Esophagus muscularis mucosa (tissue), 3 donors: ENCODE data around the gene PLCL1.

ENCODE experiments used
- CTCF ChIP-seq, 3 experiments: fragments of 200-600 bp in 2 of 3; fragments of 450-650 bp in 1 of 3; sonication (generic) in 2 of 3; IDR thresholded peaks; one replicate each; pipeline ENCODE4 v1.5.1; 2017 to 2019; ENCODE audit warnings: antibody characterized with exemption in 3 of 3, mild to moderate bottlenecking in 2 of 3, moderate library complexity in 1 of 3
- POLR2AphosphoS5 ChIP-seq, 2 donors: sonication (generic); formaldehyde crosslinking; IDR thresholded peaks; one replicate each; pipeline ENCODE4 v1.6.1; 2017; ENCODE audit warnings: antibody characterized with exemption in 2 of 2

GRCh38 chr2:197805715-197806633 is 1.6 kb downstream of the PLCL1 start:
- TF ChIP-seq CTCF (IDR thresholded peaks at IDR 0.05) (no peak), POLR2AphosphoS5 (IDR thresholded peaks at IDR 0.05) (no peak)
